Endothelial cell (in vitro differentiated cells): ENCODE measurements around the gene ATP4B. TPM values are rescaled to one million over a fixed set of nuclear protein-coding genes. Genes with fewer than 3 reads are reported as not detected.

Experiments used
- DNase-seq: peaks from one replicate; pipeline ENCODE4 v3.0.0; 2021; ENCODE audit warnings: low spot score
- H3K27ac Mint-ChIP-seq: one replicate; pipeline ENCODE4 v1.8.0; 2021; ENCODE audit warnings: mixed read lengths, inconsistent platforms; ENCODE audit not compliant: unreplicated experiment
- H3K27me3 Mint-ChIP-seq: one replicate; pipeline ENCODE4 v1.8.0; 2021; ENCODE audit warnings: mild to moderate bottlenecking, moderate library complexity, mixed read lengths, inconsistent platforms; ENCODE audit not compliant: unreplicated experiment
- H3K36me3 Mint-ChIP-seq: one replicate; pipeline ENCODE4 v1.8.0; 2021; ENCODE audit warnings: mild to moderate bottlenecking, low read depth, mixed read lengths, inconsistent platforms; ENCODE audit not compliant: unreplicated experiment
- H3K4me1 Mint-ChIP-seq: one replicate; pipeline ENCODE4 v1.8.0; 2021; ENCODE audit warnings: mild to moderate bottlenecking, mixed read lengths, inconsistent platforms; ENCODE audit not compliant: unreplicated experiment
- H3K4me3 Mint-ChIP-seq: one replicate; pipeline ENCODE4 v1.8.0; 2021; ENCODE audit warnings: mild to moderate bottlenecking, mixed read lengths, inconsistent platforms; ENCODE audit not compliant: unreplicated experiment
- H3K9me3 Mint-ChIP-seq: one replicate; pipeline ENCODE4 v1.8.0; 2021; ENCODE audit warnings: mixed read lengths, inconsistent platforms; ENCODE audit not compliant: unreplicated experiment
- CTCF ChIP-seq: fragments of 200-600 bp; sonication (generic); IDR thresholded peaks from one replicate; pipeline ENCODE4 v1.5.0; 2021; ENCODE audit warnings: antibody characterized with exemption; ENCODE audit not compliant: unreplicated experiment
- total RNA-seq: library from RNA; stranded (reverse); fragmentation: NEBNext Ultra II Directional; extraction: Animal tissue kit (Norgen Biotek cat#: 25700); gene quantifications from one replicate; pipeline ENCODE4 v1.2.1, GENCODE V29; 2021; ENCODE audit not compliant: unreplicated experiment

ATP4B gene
- total RNA-seq, 1 donor from 2014 or later, result not detected

DNA sequence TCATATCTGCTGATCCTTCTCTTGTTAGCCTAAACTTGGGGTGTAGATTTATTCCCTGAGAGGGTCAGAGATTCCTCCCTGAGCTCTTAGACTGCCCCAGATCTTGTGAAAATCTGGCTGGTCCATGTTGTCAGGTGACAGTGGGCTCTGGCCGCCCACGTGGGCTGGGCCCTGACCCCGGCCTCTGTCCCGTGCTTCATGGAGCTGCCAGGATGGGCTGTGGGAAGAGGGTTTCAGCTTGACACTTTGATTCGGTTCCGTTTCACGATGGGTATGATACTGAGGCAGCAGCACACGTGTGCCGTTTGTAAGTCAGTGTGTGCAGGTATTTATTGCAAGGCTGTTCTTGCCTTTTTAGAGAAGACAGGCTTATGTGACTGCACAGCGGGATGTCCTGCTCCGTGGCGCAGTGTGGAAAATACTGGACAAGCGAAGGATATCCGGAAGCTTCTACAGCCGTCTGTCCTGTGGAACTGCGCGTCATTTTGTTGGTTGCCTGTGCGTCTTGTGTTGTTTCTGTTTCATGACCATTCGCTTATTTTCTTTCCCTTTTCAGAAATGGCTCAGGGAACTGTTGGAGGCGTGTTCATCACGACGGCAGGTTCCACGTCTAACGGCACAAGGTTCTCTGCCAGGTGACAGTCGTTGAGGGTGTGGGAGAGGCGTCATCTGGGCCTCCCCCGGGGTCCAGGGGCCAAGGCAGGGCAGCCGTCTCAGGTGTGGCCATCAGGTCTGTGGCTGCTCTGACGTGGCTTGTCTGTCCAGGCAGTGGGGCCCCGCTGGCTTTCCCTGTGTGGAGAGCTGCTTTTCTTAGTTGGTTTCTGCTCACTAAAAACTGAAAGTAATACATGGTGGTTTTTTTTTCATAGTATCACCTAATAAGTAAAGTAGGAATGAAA, 20.5 kb downstream of the ATP4B start:
- peaks cover 6% of the 10 kb centered on the region for H3K27me3 Mint-ChIP-seq
- DNase-seq, result no peak
- TF ChIP-seq CTCF, result no peak
- H3K27ac Mint-ChIP-seq, result no peak overlapping the region
- peaks cover 26% of the 10 kb centered on the region for H3K4me1 Mint-ChIP-seq
- peak overlapping the region; percentile 59 for H3K4me3 Mint-ChIP-seq
- H3K36me3 Mint-ChIP-seq, result peaks cover 61% of the 10 kb centered on the region
- H3K9me3 Mint-ChIP-seq, result no peaks in the 10 kb centered on the region

- H3K4me3 Mint-ChIP-seq, result no peak overlapping the region
- H3K27me3 Mint-ChIP-seq, result peaks cover 8% of the 10 kb centered on the region
- peaks cover 59% of the 10 kb centered on the region for H3K36me3 Mint-ChIP-seq
- no peaks in the 10 kb centered on the region for H3K9me3 Mint-ChIP-seq
- peaks cover 33% of the 10 kb centered on the region for H3K4me1 Mint-ChIP-seq
- DNase-seq, result no peak
- no peak for TF ChIP-seq CTCF
- H3K27ac Mint-ChIP-seq, result no peak overlapping the region
Measured at GRCh38 chr13:113636266-113636963, 21.6 kb downstream of the ATP4B start.

DNA sequence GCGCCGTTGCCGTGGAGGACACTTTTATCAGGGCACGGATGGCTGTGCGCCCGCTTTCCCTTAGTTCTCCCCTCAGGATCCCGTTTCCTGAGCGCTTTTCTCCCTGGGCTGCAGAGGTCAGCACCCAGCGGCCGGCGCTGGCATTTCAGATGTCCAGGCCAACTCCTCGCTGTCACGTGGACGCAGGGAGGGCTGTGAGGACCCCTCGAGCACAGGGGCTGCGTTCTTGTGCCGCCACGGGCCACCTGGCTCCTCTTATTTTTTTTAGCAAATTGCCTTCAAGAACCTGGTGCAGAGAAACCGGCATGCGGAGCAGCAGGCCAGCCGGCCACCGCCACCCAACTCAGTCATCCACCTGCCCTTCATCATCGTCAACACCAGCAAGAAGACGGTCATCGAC, 22.3 kb downstream of the ATP4B start:
- peaks cover 38% of the 10 kb centered on the region for H3K4me1 Mint-ChIP-seq
- no peak overlapping the region for H3K4me3 Mint-ChIP-seq
- no peaks in the 10 kb centered on the region for H3K9me3 Mint-ChIP-seq
- H3K27ac Mint-ChIP-seq, result no peak overlapping the region
- peaks cover 61% of the 10 kb centered on the region for H3K36me3 Mint-ChIP-seq
- no peak for TF ChIP-seq CTCF
- H3K27me3 Mint-ChIP-seq, result peaks cover 8% of the 10 kb centered on the region
- no peak for DNase-seq

GRCh38 chr13:113635048-113635420, 23.0 kb downstream of the ATP4B start:
- Mint-ChIP-seq H3K27ac (no peak overlapping the region), H3K36me3 (peaks cover 58% of the 10 kb centered on the region), H3K4me3 (peak overlapping the region; percentile 78), H3K4me1 (peaks cover 39% of the 10 kb centered on the region), H3K27me3 (peaks cover 11% of the 10 kb centered on the region), H3K9me3 (no peaks in the 10 kb centered on the region)
- TF ChIP-seq CTCF, result no peak
- DNase-seq, result no peak
